Activated T-cell treated with anti-CD3 and anti-CD28 coated beads, Interleukin-2, amount 50 U/mL, for 48 hours (primary cell): ENCODE data around the gene THOC6.
A peak's percentile ranks its signal among the peaks of the same experiment; 100 is the strongest.

Experiments used
- DNase-seq, 2 experiments: peaks; one replicate each; pipeline ENCODE4 v3.0.0-alpha.2; 2020

THOC6 gene

GRCh38 chr16:3075523-3075915 is 51.7 kb downstream of the THOC6 start:
- DNase-seq = peak; percentile 57 to 64

- DNase-seq = peak in 1 of 2 experiments; percentile 37
These were observed 52.1 kb downstream of the THOC6 start for GRCh38 chr16:3075946-3076345.

- peak; percentile 51 to 58 for DNase-seq
These were observed 52.7 kb downstream of the THOC6 start for GRCh38 chr16:3076577-3076976.
